ENCODE measurements around the gene ASIC4. TPM values are rescaled to one million over a fixed set of nuclear protein-coding genes. Genes with fewer than 3 reads are reported as not detected.

The ASIC4 gene
- total RNA-seq, 1 donor from 2014 or later = not detected

- DNase-seq (ENCODE audit: low read depth) = no peak
- peaks cover 1% of the 10 kb centered on the region for H3K36me3 ChIP-seq (ENCODE audit: control insufficient read depth, insufficient read depth, low read length)
- TF ChIP-seq CTCF (IDR thresholded peaks at IDR 0.05; ENCODE audit: insufficient read depth, low read length, poor library complexity, severe bottlenecking) = no peak
- peaks cover 2% of the 10 kb centered on the region for H3K27me3 ChIP-seq (ENCODE audit: control insufficient read depth, insufficient read depth, low read length)
- no peak overlapping the region for H3K4me3 ChIP-seq (ENCODE audit: low read depth, low read length)
These were observed 37.1 kb upstream of the ASIC4 start for GRCh38 chr2:219477179-219477578.

GRCh38 chr2:219477815-219478214, 36.5 kb upstream of the ASIC4 start:
- H3K36me3 ChIP-seq (ENCODE audit: control insufficient read depth, insufficient read depth, low read length) = peaks cover 1% of the 10 kb centered on the region
- DNase-seq (ENCODE audit: low read depth) = no peak
- no peak overlapping the region for H3K4me3 ChIP-seq (ENCODE audit: low read depth, low read length)
- TF ChIP-seq CTCF (IDR thresholded peaks at IDR 0.05; ENCODE audit: insufficient read depth, low read length, poor library complexity, severe bottlenecking) = no peak
- peaks cover 5% of the 10 kb centered on the region for H3K27me3 ChIP-seq (ENCODE audit: control insufficient read depth, insufficient read depth, low read length)

GRCh38 chr2:219478916-219479315, 35.4 kb upstream of the ASIC4 start:
- no peak overlapping the region for H3K4me3 ChIP-seq (ENCODE audit: low read depth, low read length)
- TF ChIP-seq CTCF (IDR thresholded peaks at IDR 0.05; ENCODE audit: insufficient read depth, low read length, poor library complexity, severe bottlenecking) = no peak
- no peak for DNase-seq (ENCODE audit: low read depth)
- peaks cover 1% of the 10 kb centered on the region for H3K36me3 ChIP-seq (ENCODE audit: control insufficient read depth, insufficient read depth, low read length)
- H3K27me3 ChIP-seq (ENCODE audit: control insufficient read depth, insufficient read depth, low read length) = peaks cover 16% of the 10 kb centered on the region

- Histone ChIP-seq H3K4me3 (ENCODE audit: low read depth, low read length) (no peak overlapping the region), H3K36me3 (ENCODE audit: control insufficient read depth, insufficient read depth, low read length) (peaks cover 1% of the 10 kb centered on the region), H3K27me3 (ENCODE audit: control insufficient read depth, insufficient read depth, low read length) (peaks cover 26% of the 10 kb centered on the region)
- no peak for DNase-seq (ENCODE audit: low read depth)
- no peak for TF ChIP-seq CTCF (IDR thresholded peaks at IDR 0.05; ENCODE audit: insufficient read depth, low read length, poor library complexity, severe bottlenecking)
These were observed 34.3 kb upstream of the ASIC4 start for GRCh38 chr2:219480004-219480403.

GRCh38 chr2:219482674-219483405, 31.4 kb upstream of the ASIC4 start:
- DNase-seq (ENCODE audit: low read depth) = no peak
- Histone ChIP-seq H3K36me3 (ENCODE audit: control insufficient read depth, insufficient read depth, low read length) (no peaks in the 10 kb centered on the region), H3K4me3 (ENCODE audit: low read depth, low read length) (no peak overlapping the region), H3K27me3 (ENCODE audit: control insufficient read depth, insufficient read depth, low read length) (peaks cover 50% of the 10 kb centered on the region)
- TF ChIP-seq CTCF (IDR thresholded peaks at IDR 0.05; ENCODE audit: insufficient read depth, low read length, poor library complexity, severe bottlenecking) = no peak

Measured in kidney epithelial cell (primary cell).